ENCODE results near the gene DDX1. TPM values are rescaled to one million over a fixed set of nuclear protein-coding genes. Genes with fewer than 3 reads are reported as not detected.

The DDX1 gene
- total and polyA plus RNA-seq, 2 donors (not counting 1 experiment from before 2014, with no cell fraction given): 13.2 to 52.6 TPM

GRCh38 chr2:15584767-15585469 lies 6.8 kb upstream of the DDX1 start:
- WGBS (ENCODE audit: insufficient coverage): no CpG with 5 or more reads among the region's 2 CpGs
- intact Hi-C loops (cut with micrococcal nuclease): no loop called here
- DNase-seq: no peak
- TF ChIP-seq EZH2 (IDR thresholded peaks at IDR 0.05; ENCODE audit: borderline replicate concordance, insufficient read depth, low read depth, low read length, poor library complexity, severe bottlenecking): no peak
- TF ChIP-seq CTCF (IDR thresholded peaks at IDR 0.05): no peak
- Mint-ChIP-seq H3K9me3 (ENCODE audit: insufficient read depth) (no peaks in the 10 kb centered on the region), H3K4me3 (no peak overlapping the region), H3K27ac (no peak overlapping the region), H3K4me1 (peaks cover 16% of the 10 kb centered on the region), H3K27me3 (peaks cover 5% of the 10 kb centered on the region)
- no peak for ATAC-seq (ENCODE audit: low read depth)
- peaks cover 4% of the 10 kb centered on the region for H3K79me2 ChIP-seq (ENCODE audit: control insufficient read depth, insufficient read depth, low read length)
- no peak overlapping the region for H3K4me3 ChIP-seq (ENCODE audit: control extremely low read depth in 1 of 5, extremely low read depth in 1 of 5, insufficient read depth in 1 of 5, low read depth in 2 of 5, low read length in 4 of 5)
- H3K9ac ChIP-seq (ENCODE audit: low read length): no peak overlapping the region
- no peak overlapping the region for H3K4me2 ChIP-seq (replicated peaks; ENCODE audit: low read depth, low read length, poor library complexity, severe bottlenecking)
- H3K27ac ChIP-seq (ENCODE audit: low read length in 2 of 2): no peak overlapping the region
- no peaks in the 10 kb centered on the region for H3K27me3 ChIP-seq (replicated peaks in 1 of 4; ENCODE audit: control extremely low read depth in 1 of 4, control insufficient read depth in 3 of 4, insufficient read depth in 4 of 4, low read length in 3 of 4)
- CTCF ChIA-PET: interaction anchor here (5.9 kb wide), 1 partner anchor 8 kb away, joined by 35 read pairs; no protein-coding TSS in a partner anchor
- H3K9me3 ChIP-seq (ENCODE audit: control extremely low read depth in 1 of 3, control insufficient read depth in 2 of 3, insufficient read depth in 1 of 3, low read length in 2 of 3): peaks cover 0 to 6% (median 0%) of the 10 kb centered on the region in 3 donors
- H2AFZ ChIP-seq (ENCODE audit: insufficient read depth, low read depth, low read length, poor library complexity, severe bottlenecking): no peak overlapping the region
- POLR2A ChIA-PET: no interaction called here
- H3K4me1 ChIP-seq (ENCODE audit: control insufficient read depth in 2 of 2, insufficient read depth in 2 of 2, low read length in 2 of 2): peaks cover 9 to 13% of the 10 kb centered on the region in 2 donors
- H3K36me3 ChIP-seq (replicated peaks in 1 of 2; ENCODE audit: control extremely low read depth in 1 of 2, control insufficient read depth in 1 of 2, extremely low read depth in 1 of 2, insufficient read depth in 2 of 2, low read length in 1 of 2): no peaks in the 10 kb centered on the region
- H4K20me1 ChIP-seq (ENCODE audit: control insufficient read depth, insufficient read depth, low read length, poor library complexity, severe bottlenecking): no peaks in the 10 kb centered on the region

- intact Hi-C loops (cut with micrococcal nuclease): no loop called here
- peak; percentile 24 for TF ChIP-seq CTCF (IDR thresholded peaks at IDR 0.05)
- no peak for TF ChIP-seq EZH2 (IDR thresholded peaks at IDR 0.05; ENCODE audit: borderline replicate concordance, insufficient read depth, low read depth, low read length, poor library complexity, severe bottlenecking)
- no peak overlapping the region for H2AFZ ChIP-seq (ENCODE audit: insufficient read depth, low read depth, low read length, poor library complexity, severe bottlenecking)
- POLR2A ChIA-PET: no interaction called here
- peaks cover 29% of the 10 kb centered on the region for H3K79me2 ChIP-seq (ENCODE audit: control insufficient read depth, insufficient read depth, low read length)
- no peak overlapping the region for H3K4me3 ChIP-seq (ENCODE audit: control extremely low read depth in 1 of 5, extremely low read depth in 1 of 5, insufficient read depth in 1 of 5, low read depth in 2 of 5, low read length in 4 of 5)
- no peak overlapping the region for H3K9ac ChIP-seq (ENCODE audit: low read length)
- Mint-ChIP-seq H3K4me1 (peaks cover 21% of the 10 kb centered on the region), H3K27ac (no peak overlapping the region), H3K9me3 (ENCODE audit: insufficient read depth) (no peaks in the 10 kb centered on the region), H3K4me3 (no peak overlapping the region), H3K27me3 (peaks cover 5% of the 10 kb centered on the region)
- DNase-seq: peak; percentile 23
- H3K36me3 ChIP-seq (replicated peaks in 1 of 2; ENCODE audit: control extremely low read depth in 1 of 2, control insufficient read depth in 1 of 2, extremely low read depth in 1 of 2, insufficient read depth in 2 of 2, low read length in 1 of 2): peaks cover 0 to under 1% of the 10 kb centered on the region in 2 experiments
- no peaks in the 10 kb centered on the region for H3K9me3 ChIP-seq (ENCODE audit: control extremely low read depth in 1 of 3, control insufficient read depth in 2 of 3, insufficient read depth in 1 of 3, low read length in 2 of 3)
- H3K27me3 ChIP-seq (replicated peaks in 1 of 4; ENCODE audit: control extremely low read depth in 1 of 4, control insufficient read depth in 3 of 4, insufficient read depth in 4 of 4, low read length in 3 of 4): no peaks in the 10 kb centered on the region
- H3K4me1 ChIP-seq (ENCODE audit: control insufficient read depth in 2 of 2, insufficient read depth in 2 of 2, low read length in 2 of 2): peaks cover 12 to 17% of the 10 kb centered on the region in 2 donors
- no peaks in the 10 kb centered on the region for H4K20me1 ChIP-seq (ENCODE audit: control insufficient read depth, insufficient read depth, low read length, poor library complexity, severe bottlenecking)
- WGBS (ENCODE audit: insufficient coverage): 81% methylated on average over 4 of the region's 4 CpGs
- no peak for ATAC-seq (ENCODE audit: low read depth)
- no peak overlapping the region for H3K27ac ChIP-seq (ENCODE audit: low read length in 2 of 2)
- no peak overlapping the region for H3K4me2 ChIP-seq (replicated peaks; ENCODE audit: low read depth, low read length, poor library complexity, severe bottlenecking)
- CTCF ChIA-PET: interaction anchor here (1.4 to 5.9 kb wide), 2 partner anchors 12 to 20 kb away, joined by 5 to 35 read pairs; no protein-coding TSS in a partner anchor
Observed at GRCh38 chr2:15588329-15588919, 3.2 kb upstream of the DDX1 start.
